H9 (cell line): Measurements from ENCODE around the gene RGP1. TPM values are rescaled to one million over a fixed set of nuclear protein-coding genes. Genes with fewer than 3 reads are reported as not detected.

Source experiments
- DNase-seq: peaks from one replicate; pipeline ENCODE4 v3.0.0-alpha.2; 2017
- H2AFZ ChIP-seq: one replicate; pipeline ENCODE4 v1.6.1; 2013; ENCODE audit warnings: mild to moderate bottlenecking, low read length, control low read depth, moderate library complexity
- H2AK5ac ChIP-seq: 2 replicates; pipeline ENCODE4 v1.6.1; 2013; ENCODE audit warnings: low read length, control low read depth, mixed read lengths; ENCODE audit not compliant: insufficient read length
- H2BK120ac ChIP-seq: one replicate; pipeline ENCODE4 v1.6.1; 2013; ENCODE audit warnings: low read depth, mild to moderate bottlenecking, low read length, control low read depth, inconsistent platforms; ENCODE audit not compliant: poor library complexity, severe bottlenecking
- H2BK12ac ChIP-seq: 2 replicates; pipeline ENCODE4 v1.6.1; 2013; ENCODE audit warnings: low read length, control low read depth, mixed read lengths, low read depth; ENCODE audit not compliant: insufficient read length
- H2BK15ac ChIP-seq: 2 replicates; pipeline ENCODE4 v1.6.1; 2013; ENCODE audit warnings: low read depth, low read length, control low read depth
- H2BK20ac ChIP-seq: one replicate; pipeline ENCODE4 v1.6.1; 2013; ENCODE audit warnings: low read depth, mild to moderate bottlenecking, low read length, control low read depth, inconsistent platforms; ENCODE audit not compliant: poor library complexity, severe bottlenecking
- H2BK5ac ChIP-seq: 2 replicates; pipeline ENCODE4 v1.6.1; 2013; ENCODE audit warnings: low read length, control low read depth, mixed read lengths; ENCODE audit not compliant: insufficient read length
- H3K14ac ChIP-seq: 2 replicates; pipeline ENCODE4 v1.6.1; 2013; ENCODE audit warnings: low read length, control low read depth; ENCODE audit not compliant: insufficient read depth
- H3K18ac ChIP-seq: 2 replicates; pipeline ENCODE4 v1.6.1; 2013; ENCODE audit warnings: low read depth, mild to moderate bottlenecking, mixed read lengths, low read length, control low read depth; ENCODE audit not compliant: insufficient read length
- H3K23ac ChIP-seq: 2 replicates; pipeline ENCODE4 v1.6.1; 2013; ENCODE audit warnings: low read length, control low read depth, mixed read lengths, low read depth; ENCODE audit not compliant: insufficient read length
- H3K23me2 ChIP-seq: 2 replicates; pipeline ENCODE4 v1.6.1; 2013; ENCODE audit warnings: low read depth, mild to moderate bottlenecking, mixed read lengths, low read length, control low read depth; ENCODE audit not compliant: insufficient read length, poor library complexity, severe bottlenecking
- H3K27ac ChIP-seq: 2 replicates; pipeline ENCODE4 v1.5.1; 2013; ENCODE audit warnings: low read length, control low read depth, mixed read lengths, low read depth; ENCODE audit not compliant: insufficient read length
- H3K27me3 ChIP-seq: 2 replicates; pipeline ENCODE4 v1.6.1; 2013; ENCODE audit warnings: low read length, control low read depth, inconsistent platforms; ENCODE audit not compliant: insufficient read depth
- H3K4ac ChIP-seq: 2 replicates; pipeline ENCODE4 v1.6.1; 2013; ENCODE audit warnings: low read depth, mild to moderate bottlenecking, control low read depth, inconsistent platforms, low read length, moderate library complexity
- H3K4me1 ChIP-seq: 2 replicates; pipeline ENCODE4 v1.6.1; 2013; ENCODE audit warnings: low read length, control low read depth, inconsistent platforms; ENCODE audit not compliant: insufficient read depth
- H3K4me2 ChIP-seq: 2 replicates; pipeline ENCODE4 v1.6.1; 2013; ENCODE audit warnings: low read length, control low read depth, mixed read lengths; ENCODE audit not compliant: insufficient read length, insufficient read depth
- H3K56ac ChIP-seq: 2 replicates; pipeline ENCODE4 v1.6.1; 2013; ENCODE audit warnings: low read depth, mild to moderate bottlenecking, mixed read lengths, low read length, control low read depth; ENCODE audit not compliant: insufficient read length
- H3K79me1 ChIP-seq: 2 replicates; pipeline ENCODE4 v1.6.1; 2013; ENCODE audit warnings: low read depth, mild to moderate bottlenecking, moderate library complexity, low read length, control low read depth, inconsistent platforms; ENCODE audit not compliant: insufficient read depth, poor library complexity, severe bottlenecking
- H3K79me2 ChIP-seq: 2 replicates; pipeline ENCODE4 v1.6.1; 2013; ENCODE audit warnings: low read length, control low read depth, inconsistent platforms; ENCODE audit not compliant: insufficient read depth
- H3K9ac ChIP-seq: 2 replicates; pipeline ENCODE4 v1.6.1; 2013; ENCODE audit warnings: low read length, control low read depth, mixed read lengths; ENCODE audit not compliant: insufficient read length; ENCODE audit errors: extremely low read depth
- H3K9me3 ChIP-seq: one replicate; pipeline ENCODE4 v1.6.1; 2013; ENCODE audit warnings: low read depth, low read length, inconsistent platforms; ENCODE audit not compliant: control insufficient read depth
- H3T11ph ChIP-seq: one replicate; pipeline ENCODE4 v1.6.1; 2013; ENCODE audit warnings: mild to moderate bottlenecking, low read length, control low read depth, inconsistent platforms
- H4K20me1 ChIP-seq: one replicate; pipeline ENCODE4 v1.6.1; 2013; ENCODE audit not compliant: control insufficient read depth, insufficient read length, insufficient read depth
- H4K5ac ChIP-seq: 2 replicates; pipeline ENCODE4 v1.6.1; 2013; ENCODE audit warnings: low read depth, mild to moderate bottlenecking, mixed read lengths, low read length, control low read depth; ENCODE audit not compliant: insufficient read length
- H4K8ac ChIP-seq: replicated peaks from 2 replicates; pipeline ENCODE4 v1.6.1; 2013; ENCODE audit warnings: low read length, control low read depth, mixed read lengths, low read depth; ENCODE audit not compliant: insufficient read length
- H4K91ac ChIP-seq: 2 replicates; pipeline ENCODE4 v1.6.1; 2013; ENCODE audit warnings: low read depth, mild to moderate bottlenecking, moderate library complexity, mixed read lengths, low read length, control low read depth; ENCODE audit not compliant: insufficient read length
- H3K27ac Mint-ChIP-seq, 3 experiments: 2 replicates in 2 of 3; 3 replicates in 1 of 3; pipeline ENCODE4 v1.8.0; 2020 to 2021; ENCODE audit warnings: mixed read lengths in 3 of 3, mild to moderate bottlenecking in 1 of 3, moderate library complexity in 1 of 3
- H3K27me3 Mint-ChIP-seq: 2 replicates; pipeline ENCODE4 v1.8.0; 2021; ENCODE audit warnings: low read depth, mild to moderate bottlenecking, moderate library complexity, mixed read lengths
- H3K36me3 Mint-ChIP-seq, 3 experiments: 2 replicates in 2 of 3; 3 replicates in 1 of 3; pipeline ENCODE4 v1.8.0; 2020 to 2021; ENCODE audit warnings: low read depth in 3 of 3, mixed read lengths in 3 of 3; ENCODE audit not compliant: insufficient read depth in 1 of 3
- H3K4me1 Mint-ChIP-seq, 2 experiments: 2 replicates each; pipeline ENCODE4 v1.8.0; 2020; ENCODE audit warnings: mixed read lengths in 2 of 2
- H3K4me3 Mint-ChIP-seq, 2 experiments: 2 replicates in 1 of 2; 3 replicates in 1 of 2; pipeline ENCODE4 v1.8.0; 2020 to 2021; ENCODE audit warnings: mild to moderate bottlenecking in 2 of 2, mixed read lengths in 2 of 2, moderate library complexity in 1 of 2
- H3K9me3 Mint-ChIP-seq, 2 experiments: 2 replicates in 1 of 2; 3 replicates in 1 of 2; pipeline ENCODE4 v1.8.0; 2020; ENCODE audit warnings: mild to moderate bottlenecking in 2 of 2, mixed read lengths in 2 of 2, moderate library complexity in 1 of 2
- CTCF ChIP-seq: fragments of 200-600 bp; sonication (generic); conservative IDR thresholded peaks from 3 replicates; pipeline ENCODE4 v1.8.0; 2021; ENCODE audit warnings: antibody characterized with exemption, mild to moderate bottlenecking
- total RNA-seq: library from RNA; stranded (reverse); gene quantifications from 2 replicates; pipeline ENCODE4 v1.2.1, GENCODE V29; 2021

RGP1 gene
- total RNA-seq, 1 experiment from 2014 or later: 25.7 TPM

GRCh38 chr9:35783418-35783817 is 34.3 kb downstream of the RGP1 start:
- no peak overlapping the region for H3T11ph ChIP-seq
- no peak overlapping the region for H2BK15ac ChIP-seq
- peaks cover 7 to 29% (median 17%) of the 10 kb centered on the region in 3 experiments for H3K36me3 Mint-ChIP-seq
- no peaks in the 10 kb centered on the region for H4K20me1 ChIP-seq
- no peak overlapping the region for H3K18ac ChIP-seq
- no peak overlapping the region for H3K4me3 Mint-ChIP-seq
- H3K79me1 ChIP-seq: no peaks in the 10 kb centered on the region
- no peaks in the 10 kb centered on the region for H3K4me1 Mint-ChIP-seq
- H3K4me1 ChIP-seq: no peaks in the 10 kb centered on the region
- no peak for DNase-seq
- H3K23me2 ChIP-seq: no peaks in the 10 kb centered on the region
- H2BK20ac ChIP-seq: no peak overlapping the region
- H3K14ac ChIP-seq: no peak overlapping the region
- no peak overlapping the region for H3K27ac Mint-ChIP-seq
- H3K56ac ChIP-seq: no peak overlapping the region
- no peak overlapping the region for H4K91ac ChIP-seq
- no peaks in the 10 kb centered on the region for H3K9me3 Mint-ChIP-seq
- H4K8ac ChIP-seq: no peak overlapping the region
- no peak overlapping the region for H2AFZ ChIP-seq
- no peak for TF ChIP-seq CTCF
- H3K27me3 ChIP-seq: no peaks in the 10 kb centered on the region
- H3K27ac ChIP-seq: no peak overlapping the region
- no peak overlapping the region for H2BK5ac ChIP-seq
- no peak overlapping the region for H3K4ac ChIP-seq
- no peak overlapping the region for H4K5ac ChIP-seq
- H3K79me2 ChIP-seq: no peaks in the 10 kb centered on the region
- no peak overlapping the region for H3K4me2 ChIP-seq
- no peaks in the 10 kb centered on the region for H3K27me3 Mint-ChIP-seq
- H3K23ac ChIP-seq: no peak overlapping the region
- no peak overlapping the region for H2AK5ac ChIP-seq
- H3K9me3 ChIP-seq: no peaks in the 10 kb centered on the region
- H2BK120ac ChIP-seq: no peak overlapping the region
- H2BK12ac ChIP-seq: no peak overlapping the region
- H3K9ac ChIP-seq: no peak overlapping the region
